HTR-8/SVneo (cell line): ENCODE data around the gene PCNX1.
"Not testable (repeated sequence)": the region's sequence is repeated elsewhere in the genome, so short reads cannot be mapped to it uniquely, and the experiment has no call there.

Source experiments
- DNase-seq: peaks from one replicate; pipeline ENCODE4 v3.0.0; 2011; ENCODE audit warnings: low spot score, mixed read lengths; ENCODE audit not compliant: insufficient read length
- FAIRE-seq: peaks from 2 replicates; lab custom pipeline; 2011; peaks lifted over from hg19 to GRCh38; lab: Jason Lieb, UNC

PCNX1 gene

GRCh38 chr14:71138448-71139293, 231.4 kb downstream of the PCNX1 start:
- DNase-seq (peak; percentile 91), FAIRE-seq (peak; percentile 99)

GRCh38 chr14:71139294-71139946, 232.2 kb downstream of the PCNX1 start:
- FAIRE-seq: no peak
- DNase-seq: no peak

DNA sequence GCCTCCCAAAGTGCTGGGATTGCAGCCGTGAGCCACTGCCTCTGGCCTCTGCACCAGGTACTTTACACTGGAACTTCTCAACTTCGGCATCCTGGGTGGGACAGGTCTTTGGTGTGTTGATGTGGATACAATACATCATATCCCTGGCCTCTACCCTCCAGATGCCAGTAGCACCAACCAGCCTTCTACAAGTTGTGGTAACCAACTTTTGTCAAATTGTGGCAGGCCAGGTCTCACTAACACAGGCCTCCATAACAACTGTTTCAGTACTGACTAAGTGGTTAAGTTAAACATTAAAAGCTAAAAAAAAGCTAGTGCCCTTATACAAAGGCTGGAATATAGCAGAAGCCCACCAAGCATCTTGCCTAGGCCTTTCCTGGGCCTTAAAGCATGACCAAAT, 232.9 kb downstream of the PCNX1 start:
- DNase-seq (no peak), FAIRE-seq (peak; percentile 88)

GRCh38 chr14:71141701-71142374, 234.6 kb downstream of the PCNX1 start:
- DNase-seq: no peak
- peak; percentile 91 for FAIRE-seq

GRCh38 chr14:71142375-71143038, 235.2 kb downstream of the PCNX1 start:
- FAIRE-seq: no peak
- DNase-seq: peak; percentile 92

DNA sequence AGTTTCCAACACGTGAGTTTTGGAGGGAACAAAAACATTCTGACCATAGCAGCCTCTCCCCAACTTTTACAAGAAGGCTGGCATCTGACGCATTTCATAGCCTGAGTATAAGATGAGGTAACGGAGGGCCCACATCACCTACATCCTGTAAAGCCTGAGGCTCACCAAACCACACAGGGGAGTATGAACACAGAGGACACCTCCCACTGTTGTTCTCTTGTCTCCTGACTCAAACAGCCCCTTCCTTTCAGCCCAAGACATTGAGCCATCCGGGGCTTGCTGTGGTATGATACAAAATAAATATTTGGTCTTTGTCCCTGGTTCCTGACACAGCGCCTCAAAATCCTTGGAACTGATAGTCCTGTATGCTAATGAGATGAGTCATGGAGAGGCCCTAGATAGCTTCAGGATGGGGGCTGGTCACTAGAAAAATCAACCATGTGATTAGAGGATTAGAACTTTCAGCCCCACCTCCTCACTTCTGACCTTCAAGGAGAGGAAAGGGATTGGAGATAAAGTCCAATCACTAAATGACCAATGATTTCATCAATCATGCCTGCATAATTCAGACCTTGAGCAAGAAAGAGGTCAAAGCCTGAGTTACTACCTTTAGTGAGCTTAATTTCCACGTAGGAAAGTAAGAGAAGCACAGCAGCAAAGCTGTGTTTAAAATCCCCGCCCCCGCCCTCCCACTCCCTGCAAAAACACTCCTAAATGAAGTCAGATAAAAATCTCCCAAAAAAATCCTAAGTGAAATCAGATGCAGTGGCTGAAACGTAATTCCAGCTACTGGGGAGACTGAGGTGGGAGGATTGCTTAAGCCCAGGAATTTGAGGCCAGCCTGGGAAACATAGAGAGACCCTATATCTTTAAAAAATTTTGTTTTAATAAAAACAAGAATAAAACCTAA, 236.4 kb downstream of the PCNX1 start:
- FAIRE-seq (peak; percentile 95), DNase-seq (peak; percentile 67)

DNA sequence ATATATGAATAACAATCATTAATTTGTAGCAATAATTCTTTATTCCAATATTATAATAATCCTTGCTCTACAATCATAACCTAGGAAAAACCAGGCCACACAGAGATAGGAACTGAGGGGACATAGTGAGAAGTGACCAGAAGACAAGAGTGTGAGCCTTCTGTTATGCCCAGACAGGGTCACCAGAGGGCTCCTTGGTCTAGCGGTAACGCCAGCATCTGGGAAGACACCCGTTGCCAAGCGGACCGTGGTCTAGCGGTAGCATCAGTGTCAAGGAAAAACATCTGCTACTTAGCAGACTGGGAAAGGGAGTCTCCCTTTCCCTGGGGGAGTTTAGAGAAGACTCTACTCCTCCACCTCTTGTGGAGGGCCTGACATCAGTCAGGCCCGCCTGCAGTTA, 240.1 kb downstream of the PCNX1 start:
- DNase-seq, FAIRE-seq: not testable (repeated sequence)

DNA sequence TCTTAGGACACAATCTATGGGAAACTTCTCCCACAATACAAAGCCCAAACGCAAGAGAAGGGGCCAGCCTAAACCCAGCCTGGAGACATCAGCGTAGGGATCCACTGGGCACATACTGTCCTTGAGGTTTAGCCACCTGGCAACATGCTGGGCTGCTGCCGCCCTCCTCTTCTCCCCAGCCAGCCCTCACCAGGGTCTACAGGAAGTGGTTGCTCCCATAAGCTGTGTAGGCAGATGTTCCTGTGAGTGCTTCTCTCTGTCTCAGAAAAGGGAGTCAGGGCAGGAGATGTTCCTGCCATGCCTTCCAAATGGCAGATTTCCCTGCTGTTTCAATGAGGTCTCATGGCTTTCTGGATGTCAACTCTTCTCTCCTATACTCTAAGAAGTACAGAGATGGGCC, 241.4 kb downstream of the PCNX1 start:
- no peak for FAIRE-seq
- DNase-seq: no peak

DNA sequence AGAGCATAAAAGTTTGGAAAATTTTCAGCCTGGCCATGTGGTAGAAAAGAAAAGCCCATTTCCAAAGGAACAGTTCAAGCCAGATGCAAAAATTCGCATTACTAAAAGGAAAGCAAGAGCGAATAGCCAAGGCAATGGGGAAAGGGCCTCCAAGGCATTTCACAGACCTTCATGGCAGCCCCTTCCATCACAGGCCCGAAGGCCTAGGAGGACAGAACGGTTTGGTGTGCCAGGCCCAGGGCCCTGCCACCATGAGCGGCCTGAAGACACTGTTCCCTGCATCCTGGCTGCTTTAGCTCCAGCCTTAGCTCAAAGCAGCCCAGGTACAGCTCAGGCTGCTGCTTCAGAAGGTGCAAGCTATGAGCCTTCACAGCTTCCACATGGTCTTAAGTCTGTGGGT, 243.5 kb downstream of the PCNX1 start:
- DNase-seq (no peak), FAIRE-seq (no peak)

- DNase-seq (no peak), FAIRE-seq (peak; percentile 79)
Measured at GRCh38 chr14:71155743-71156142, 248.5 kb downstream of the PCNX1 start.

- no peak for DNase-seq
- no peak for FAIRE-seq
Measured at GRCh38 chr14:71163050-71163841, 256.0 kb downstream of the PCNX1 start.

DNA sequence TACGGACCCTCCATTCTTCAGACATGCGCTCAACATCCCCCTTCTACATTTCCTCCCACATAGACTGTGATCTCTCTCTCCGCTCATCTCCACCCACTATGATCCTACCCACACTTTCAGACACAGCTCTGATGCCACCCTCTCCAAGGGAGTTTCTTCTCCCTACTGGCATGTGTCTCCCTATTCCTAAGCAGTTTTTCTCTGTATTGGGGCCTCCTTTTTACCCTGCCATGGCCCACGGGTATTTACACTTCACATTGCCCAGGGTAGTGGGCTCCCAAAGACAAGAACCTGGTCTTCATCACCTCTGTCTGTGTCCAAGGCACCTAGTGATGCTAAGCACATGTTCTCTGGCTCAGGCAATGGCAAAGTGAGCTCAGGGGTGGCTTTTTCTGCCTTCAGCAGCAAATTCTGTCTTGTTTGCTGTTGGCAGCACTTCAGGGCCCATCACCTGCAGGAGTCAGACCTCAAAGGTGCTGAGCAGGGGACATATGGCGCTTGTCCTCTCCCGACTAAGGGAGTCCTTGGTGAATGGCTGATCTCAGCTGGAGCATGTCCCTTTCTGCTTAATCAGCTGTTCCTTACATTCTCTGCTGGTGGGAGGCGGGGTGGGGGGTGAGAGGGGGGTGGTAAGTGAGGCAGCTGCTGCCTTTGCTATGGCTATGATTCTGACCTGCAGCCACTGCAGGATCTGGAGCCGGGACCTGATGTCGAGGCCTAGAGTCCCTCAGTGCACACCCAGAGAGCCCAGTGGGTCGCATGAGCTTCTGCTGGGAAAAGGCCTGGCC, 256.8 kb downstream of the PCNX1 start:
- no peak for DNase-seq
- peak; percentile 94 for FAIRE-seq
